GM21576 (cell line): ENCODE measurements around the gene KNSTRN.

Experiments
- ATAC-seq: cut with Tn5 transposase; IDR thresholded peaks from one replicate; pipeline ENCODE4 v1.9.1; 2021; ENCODE audit warnings: mild to moderate bottlenecking, moderate library complexity; ENCODE audit not compliant: unreplicated experiment

Gene KNSTRN

GRCh38 chr15:40365624-40366456 lies 16.7 kb upstream of the KNSTRN start:
- ATAC-seq = no peak

DNA sequence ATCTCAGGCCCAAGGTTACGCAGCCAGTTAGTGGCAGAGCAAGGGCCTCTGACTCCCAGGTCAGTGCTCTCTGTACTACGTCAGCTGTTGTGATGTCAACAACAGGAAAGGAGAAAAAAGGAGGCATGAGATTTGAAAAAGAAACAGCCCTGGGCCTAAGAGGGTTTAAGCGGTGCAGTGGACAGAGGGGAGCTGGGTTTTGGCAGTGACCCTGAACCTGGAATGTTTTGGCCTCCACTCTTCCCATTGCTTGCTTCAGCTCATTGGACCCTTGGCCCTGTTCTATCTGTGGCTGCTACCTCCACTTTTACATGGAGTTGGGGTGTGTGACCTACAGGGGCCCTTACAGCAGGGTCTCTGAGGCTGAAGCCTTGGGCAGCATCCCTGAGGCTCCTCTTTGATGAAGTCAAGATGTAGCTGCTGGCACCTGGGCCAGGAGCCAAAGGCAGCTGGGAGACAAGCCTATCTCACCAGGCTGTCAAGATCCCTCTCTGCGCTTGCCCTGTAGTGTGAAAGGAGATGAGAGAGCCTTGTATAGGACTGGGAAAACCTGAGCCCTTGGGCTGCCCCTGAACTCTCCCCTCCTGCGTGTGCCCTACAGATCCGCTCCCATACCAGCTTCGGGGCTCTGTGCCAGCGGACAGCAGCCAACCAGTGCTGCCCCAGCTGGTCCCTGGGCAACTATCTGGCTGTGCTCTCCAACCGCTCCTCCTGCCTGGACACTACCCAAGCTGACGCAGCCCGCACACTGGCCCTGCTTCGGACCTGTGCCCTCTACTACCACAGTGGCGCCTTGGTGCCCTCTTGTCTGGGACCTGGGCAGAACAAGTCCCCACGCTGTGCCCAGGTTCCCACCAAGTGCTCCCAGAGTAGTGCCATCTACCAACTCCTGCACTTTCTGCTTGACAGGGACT lies 15.8 kb upstream of the KNSTRN start:
- ATAC-seq = no peak

- ATAC-seq = no peak
Observed at GRCh38 chr15:40367371-40367685, 15.2 kb upstream of the KNSTRN start.

GRCh38 chr15:40367686-40368611 lies 14.6 kb upstream of the KNSTRN start:
- peak; percentile 82 for ATAC-seq

GRCh38 chr15:40368719-40369473 lies 13.6 kb upstream of the KNSTRN start:
- no peak for ATAC-seq

DNA sequence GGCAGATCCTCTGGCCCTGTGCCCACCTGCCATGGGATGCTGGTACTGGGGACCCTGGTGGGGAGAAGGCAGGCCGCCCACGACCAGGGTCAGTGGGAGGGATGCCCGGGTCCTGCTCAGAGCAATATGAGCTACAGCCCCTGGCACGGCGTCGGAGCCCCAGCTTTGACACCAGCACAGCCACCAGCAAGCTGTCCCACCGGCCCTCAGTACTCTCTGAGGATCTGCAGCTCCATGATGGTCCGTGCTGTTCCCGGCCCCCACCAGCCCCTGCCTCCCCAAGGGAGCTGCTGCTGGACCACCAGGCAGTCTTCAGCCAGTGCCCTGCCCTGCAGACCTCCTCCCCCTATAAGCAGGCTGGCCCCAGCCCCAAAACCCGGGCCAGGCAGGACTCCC lies 13.0 kb upstream of the KNSTRN start:
- ATAC-seq = no peak

GRCh38 chr15:40369971-40370370 lies 12.6 kb upstream of the KNSTRN start:
- ATAC-seq = no peak

- ATAC-seq = no peak
Observed at GRCh38 chr15:40372981-40373380, 9.5 kb upstream of the KNSTRN start.

DNA sequence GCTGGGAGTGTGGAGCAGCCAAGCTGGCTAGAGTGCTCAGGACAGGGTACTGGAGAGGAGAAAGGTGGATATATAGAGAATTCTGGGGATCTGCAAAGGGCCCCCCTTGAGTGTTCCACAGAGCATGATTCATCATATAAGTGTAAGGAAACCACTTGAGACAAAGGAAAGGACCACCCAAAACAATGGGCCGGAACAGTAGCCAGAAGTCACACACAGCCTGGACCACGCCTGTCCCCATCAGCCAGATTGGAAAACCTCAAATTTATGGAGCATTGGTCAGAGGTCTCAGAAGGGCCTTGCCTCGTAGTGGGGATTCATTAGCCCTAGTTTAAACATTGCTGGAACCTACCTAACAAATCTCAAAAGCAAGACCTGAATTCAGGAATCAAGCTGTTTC lies 4.9 kb upstream of the KNSTRN start:
- ATAC-seq = no peak

DNA sequence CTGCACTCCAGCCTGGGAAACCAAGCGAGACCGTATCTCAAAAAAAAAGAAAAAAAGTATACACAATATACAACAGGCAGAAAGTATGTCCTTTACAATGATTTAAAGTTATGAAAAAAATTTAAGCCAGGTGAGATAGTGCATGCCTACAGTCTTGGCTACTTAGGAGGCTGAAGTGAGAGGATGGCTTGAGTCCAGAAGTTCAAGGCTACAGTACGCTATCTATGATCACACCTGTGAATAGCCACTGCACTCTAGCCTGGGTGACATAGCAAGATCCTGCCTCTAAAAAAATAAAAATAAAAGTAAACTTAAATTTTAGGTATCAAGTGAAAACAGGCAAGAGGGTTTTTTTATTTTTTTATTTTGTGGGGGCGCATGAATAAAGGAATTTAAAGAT lies 3.1 kb upstream of the KNSTRN start:
- ATAC-seq = no peak

- no peak for ATAC-seq
Observed at GRCh38 chr15:40379853-40380252, 2.7 kb upstream of the KNSTRN start.

DNA sequence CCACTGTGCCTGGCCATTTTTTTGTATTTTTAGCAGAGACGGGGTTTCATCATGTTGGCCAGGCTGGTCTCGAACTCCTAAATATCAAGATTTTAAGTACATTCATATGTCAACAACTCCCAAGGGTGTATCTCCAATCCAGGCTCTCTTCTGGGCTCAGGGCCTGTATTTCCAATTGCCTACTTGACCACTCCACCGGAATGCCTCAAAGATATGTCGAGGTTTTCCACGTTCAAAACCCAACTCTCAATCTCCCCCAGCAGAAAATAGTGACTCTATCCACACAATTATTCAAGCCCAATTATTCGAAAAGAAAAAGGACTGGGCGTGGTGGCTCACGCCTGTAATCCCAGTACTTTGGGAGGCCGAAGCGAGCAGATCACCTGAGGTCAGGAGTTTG lies 1.9 kb upstream of the KNSTRN start:
- ATAC-seq = no peak

DNA sequence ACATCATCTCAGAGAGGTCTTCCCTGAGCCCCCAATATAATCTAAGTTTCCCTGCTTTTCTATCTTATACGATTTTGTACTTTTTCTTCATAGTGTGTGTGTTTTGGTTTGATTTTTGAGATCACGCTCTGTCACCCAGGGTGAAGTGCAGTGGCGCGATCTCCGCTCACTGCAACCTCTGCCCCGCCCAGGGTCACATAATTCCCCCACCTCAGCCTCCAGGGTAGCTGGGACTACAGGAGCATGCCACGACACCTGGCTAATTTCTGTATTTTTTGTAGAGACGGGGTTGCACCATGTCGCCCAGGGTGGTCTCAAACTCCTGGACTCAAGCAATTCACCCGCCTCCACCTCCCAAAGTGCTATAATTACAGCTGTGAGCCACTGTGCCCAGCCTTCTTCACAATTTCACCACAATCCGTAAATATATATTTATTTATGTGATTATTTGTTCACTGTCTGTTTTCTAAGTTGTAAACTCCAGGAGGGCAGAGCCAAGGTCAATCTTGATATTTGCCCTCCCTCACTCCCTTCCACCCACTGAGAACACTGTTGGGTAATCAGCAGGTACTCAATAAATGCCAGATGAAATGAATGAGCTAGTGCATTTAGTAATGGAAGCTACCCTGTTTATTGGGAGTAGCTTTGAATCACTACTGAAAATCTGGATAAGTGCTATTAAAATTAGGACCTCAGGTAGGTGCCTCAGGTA lies 547 bp upstream of the KNSTRN start:
- no peak for ATAC-seq

DNA sequence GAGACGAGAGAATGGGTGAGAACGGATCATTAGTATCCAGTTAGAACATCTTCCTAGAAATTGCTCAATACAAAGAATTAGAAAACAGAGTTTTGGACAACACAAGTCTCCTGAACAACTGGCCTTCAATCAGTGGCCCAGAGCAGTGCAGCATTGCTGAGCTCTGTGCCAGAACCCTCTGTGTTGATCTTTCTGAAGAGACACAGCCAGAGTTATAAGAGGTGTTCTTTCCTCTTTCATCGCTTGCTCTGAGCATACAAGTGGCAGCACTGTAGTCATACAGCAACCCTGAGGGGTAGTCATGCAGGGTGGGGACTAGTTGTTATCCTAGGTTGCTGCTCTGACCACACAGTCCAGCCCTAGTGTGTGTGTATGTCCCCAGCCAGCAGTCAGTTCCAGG lies 4.0 kb downstream of the KNSTRN start:
- ATAC-seq = no peak

DNA sequence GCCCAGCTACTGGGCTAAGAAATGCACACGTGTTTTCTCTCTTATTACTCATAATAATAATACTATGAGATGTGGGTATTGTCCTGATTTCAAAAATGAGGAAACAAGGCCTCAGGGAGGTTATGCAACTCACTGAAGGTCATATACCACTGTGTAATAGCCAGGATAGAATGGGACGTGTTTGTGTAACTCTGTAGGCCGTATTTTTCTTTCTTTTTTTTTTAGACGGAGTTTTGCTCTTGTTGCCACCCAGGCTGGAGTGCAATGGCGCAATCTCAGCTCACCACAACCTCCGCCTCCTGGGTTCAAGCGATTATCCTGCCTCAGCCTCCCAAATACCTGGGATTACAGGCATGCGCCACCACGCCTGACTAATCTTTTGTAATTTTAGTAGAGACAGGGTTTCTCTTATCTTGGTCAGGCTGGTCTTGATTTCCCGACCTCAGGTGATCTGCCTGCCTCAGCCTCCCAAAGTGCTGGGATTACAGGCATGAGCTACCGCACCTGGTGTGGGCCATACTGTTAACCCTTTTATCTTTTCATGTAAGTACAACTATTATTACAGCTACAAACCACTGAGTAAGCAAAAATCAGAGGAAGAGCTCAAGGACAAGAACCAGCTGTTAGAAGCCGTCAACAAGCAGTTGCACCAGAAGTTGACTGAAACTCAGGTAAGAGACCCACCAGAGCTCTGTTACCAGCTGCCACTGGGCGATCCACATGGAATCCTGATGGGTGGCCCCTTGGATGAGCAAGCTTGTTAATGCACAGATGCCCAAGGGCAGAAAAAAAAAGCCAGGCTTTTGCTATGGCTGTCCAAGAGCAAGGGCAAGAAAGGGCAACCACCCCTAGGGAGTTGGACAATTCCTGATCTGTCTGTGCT lies 6.7 kb downstream of the KNSTRN start:
- no peak for ATAC-seq

DNA sequence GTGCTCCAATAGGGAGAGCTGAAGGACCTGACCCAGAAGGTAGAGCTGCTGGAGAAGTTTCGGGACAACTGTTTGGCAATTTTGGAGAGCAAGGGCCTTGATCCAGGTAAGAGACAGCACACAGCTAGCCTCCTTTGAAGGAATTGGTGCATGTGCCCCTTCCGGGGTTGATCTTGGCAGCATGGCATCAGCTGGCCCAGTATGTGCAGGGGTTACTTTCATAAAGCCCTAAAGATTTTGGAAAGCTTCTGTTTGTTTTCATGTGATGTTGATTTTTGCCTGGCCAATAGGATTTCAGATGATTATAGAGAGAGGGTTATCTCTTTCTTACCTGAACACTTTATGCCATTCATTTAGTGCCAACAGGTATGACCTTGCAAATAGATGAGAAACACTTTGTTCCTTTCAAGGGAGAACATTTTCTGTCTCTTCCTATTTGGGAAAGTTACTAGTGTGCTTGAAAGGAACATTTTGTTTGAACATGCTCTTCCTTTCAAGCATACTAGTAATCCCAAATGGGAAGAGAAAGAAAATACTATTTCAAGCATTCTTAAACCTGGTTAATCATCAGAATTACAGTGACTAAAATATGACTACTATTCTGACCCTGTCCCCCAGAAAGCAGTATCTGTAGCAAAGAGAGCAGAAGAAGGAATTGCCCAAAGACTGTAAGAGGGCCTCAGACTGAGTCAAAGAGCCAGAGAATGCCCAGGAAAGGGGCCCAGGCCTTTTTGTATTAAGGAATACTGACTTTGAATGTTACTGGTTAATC lies 7.5 kb downstream of the KNSTRN start:
- ATAC-seq = no peak

GRCh38 chr15:40392986-40393948 lies 10.7 kb downstream of the KNSTRN start:
- no peak for ATAC-seq
